ENCODE results near the gene LPAR6.

The LPAR6 gene

GRCh38 chr13:48411841-48412531 is 927 bp downstream of the LPAR6 start:
- no peak for DNase-seq

GRCh38 chr13:48411147-48411794 is 1.6 kb downstream of the LPAR6 start:
- no peak for DNase-seq

- DNase-seq = no peak
These were observed 2.7 kb downstream of the LPAR6 start for GRCh38 chr13:48410199-48410598.

- no peak for DNase-seq
These were observed 7.0 kb downstream of the LPAR6 start for GRCh38 chr13:48405875-48406274.

GRCh38 chr13:48404952-48405351 is 8.0 kb downstream of the LPAR6 start:
- no peak for DNase-seq

- DNase-seq = no peak
These were observed 9.0 kb downstream of the LPAR6 start for GRCh38 chr13:48403913-48404312.

- DNase-seq = no peak
These were observed 9.7 kb downstream of the LPAR6 start for GRCh38 chr13:48403151-48403631.

- no peak for DNase-seq
These were observed 10.5 kb downstream of the LPAR6 start for GRCh38 chr13:48402325-48402932.

GRCh38 chr13:48401480-48401879 is 11.4 kb downstream of the LPAR6 start:
- DNase-seq = no peak

- DNase-seq = peak; percentile 12
These were observed 12.0 kb downstream of the LPAR6 start for GRCh38 chr13:48400850-48401291.

GRCh38 chr13:48400090-48400694 is 12.7 kb downstream of the LPAR6 start:
- no peak for DNase-seq

GRCh38 chr13:48398450-48399095 is 14.3 kb downstream of the LPAR6 start:
- DNase-seq = no peak

- DNase-seq = no peak
These were observed 15.2 kb downstream of the LPAR6 start for GRCh38 chr13:48397744-48398143.

GRCh38 chr13:48393698-48394085 is 19.2 kb downstream of the LPAR6 start:
- no peak for DNase-seq

- DNase-seq = no peak
These were observed 19.7 kb downstream of the LPAR6 start for GRCh38 chr13:48393030-48393697.

GRCh38 chr13:48391257-48391656 is 21.7 kb downstream of the LPAR6 start:
- DNase-seq = no peak

GRCh38 chr13:48386816-48387215 is 26.1 kb downstream of the LPAR6 start:
- no peak for DNase-seq

- no peak for DNase-seq
These were observed 29.5 kb downstream of the LPAR6 start for GRCh38 chr13:48383384-48383783.

- no peak for DNase-seq
These were observed 32.3 kb downstream of the LPAR6 start for GRCh38 chr13:48380581-48380980.

GRCh38 chr13:48377857-48378256 is 35.1 kb downstream of the LPAR6 start:
- DNase-seq = no peak

GRCh38 chr13:48370815-48371214 is 42.1 kb downstream of the LPAR6 start:
- no peak for DNase-seq

GRCh38 chr13:48369988-48370387 is 42.9 kb downstream of the LPAR6 start:
- DNase-seq = no peak

All from hematopoietic multipotent progenitor cell treated with erythropoietin and hydrocortisone succinate and interleukin-3 and kit ligand, for 8 days (in vitro differentiated cells).